ENCODE results near the gene ZNF32.

DNA sequence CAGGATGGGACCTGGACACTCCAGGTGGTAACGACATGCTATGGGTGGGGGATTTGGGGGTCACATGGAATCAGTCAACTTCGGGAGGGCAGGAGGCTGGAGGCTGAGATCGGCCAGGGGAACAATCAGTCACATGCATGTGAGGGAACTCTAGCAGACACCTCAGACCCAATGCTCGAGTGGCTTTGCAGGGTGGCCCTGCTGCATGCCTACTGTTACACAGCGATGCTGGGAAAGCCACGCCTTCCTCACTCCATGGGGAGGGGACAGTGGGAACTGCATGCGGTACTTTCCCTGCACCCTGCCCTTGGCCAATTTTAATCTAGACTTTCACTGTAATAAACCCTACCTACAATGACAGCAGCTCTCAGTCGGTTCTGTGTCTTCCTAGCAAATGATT lies 6.6 kb upstream of the ZNF32 start:
- TF ChIP-seq, protein P1, sequence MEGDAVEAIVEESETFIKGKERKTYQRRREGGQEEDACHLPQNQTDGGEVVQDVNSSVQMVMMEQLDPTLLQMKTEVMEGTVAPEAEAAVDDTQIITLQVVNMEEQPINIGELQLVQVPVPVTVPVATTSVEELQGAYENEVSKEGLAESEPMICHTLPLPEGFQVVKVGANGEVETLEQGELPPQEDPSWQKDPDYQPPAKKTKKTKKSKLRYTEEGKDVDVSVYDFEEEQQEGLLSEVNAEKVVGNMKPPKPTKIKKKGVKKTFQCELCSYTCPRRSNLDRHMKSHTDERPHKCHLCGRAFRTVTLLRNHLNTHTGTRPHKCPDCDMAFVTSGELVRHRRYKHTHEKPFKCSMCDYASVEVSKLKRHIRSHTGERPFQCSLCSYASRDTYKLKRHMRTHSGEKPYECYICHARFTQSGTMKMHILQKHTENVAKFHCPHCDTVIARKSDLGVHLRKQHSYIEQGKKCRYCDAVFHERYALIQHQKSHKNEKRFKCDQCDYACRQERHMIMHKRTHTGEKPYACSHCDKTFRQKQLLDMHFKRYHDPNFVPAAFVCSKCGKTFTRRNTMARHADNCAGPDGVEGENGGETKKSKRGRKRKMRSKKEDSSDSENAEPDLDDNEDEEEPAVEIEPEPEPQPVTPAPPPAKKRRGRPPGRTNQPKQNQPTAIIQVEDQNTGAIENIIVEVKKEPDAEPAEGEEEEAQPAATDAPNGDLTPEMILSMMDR (IDR thresholded peaks at IDR 0.05): no peak
- no peak for TF ChIP-seq POLR2A (IDR thresholded peaks at IDR 0.05)
